Small intestine (tissue), 7 donors: ENCODE results near the gene TBXT. TPM values are rescaled to one million over a fixed set of nuclear protein-coding genes. Genes with fewer than 3 reads are reported as not detected.
"Not testable (repeated sequence)": the region's sequence is repeated elsewhere in the genome, so short reads cannot be mapped to it uniquely, and the experiment has no call there.

Experiments used
- DNase-seq, 2 donors: peaks; one replicate each; pipeline versions ENCODE4 v3.0.0 to v3.0.0-alpha.2; 2013
- FAIRE-seq: peaks from 2 replicates; lab custom pipeline; 2012; peaks lifted over from hg19 to GRCh38; lab: Jason Lieb, UNC
- H3K27ac ChIP-seq, 3 donors: one replicate each; pipeline ENCODE4 v1.5.1; 2013; ENCODE audit warnings: low read length in 2 of 3, mild to moderate bottlenecking in 2 of 3, control low read depth in 1 of 3, inconsistent platforms in 1 of 3, low read depth in 1 of 3, moderate library complexity in 1 of 3
- H3K27me3 ChIP-seq, 3 donors: one replicate each; pipeline ENCODE4 v1.6.1; 2013; ENCODE audit warnings: low read length in 3 of 3, inconsistent platforms in 1 of 3; ENCODE audit not compliant: control insufficient read depth in 3 of 3, insufficient read depth in 3 of 3
- H3K36me3 ChIP-seq, 3 donors: one replicate each; pipeline ENCODE4 v1.6.1; 2013; ENCODE audit warnings: low read length in 3 of 3, inconsistent platforms in 1 of 3, low read depth in 1 of 3, mild to moderate bottlenecking in 1 of 3, moderate library complexity in 1 of 3; ENCODE audit not compliant: control insufficient read depth in 3 of 3, insufficient read depth in 2 of 3
- H3K4me1 ChIP-seq, 3 donors: one replicate each; pipeline ENCODE4 v1.6.1; 2013; ENCODE audit warnings: low read length in 2 of 3, inconsistent platforms in 1 of 3, low read depth in 1 of 3, mild to moderate bottlenecking in 1 of 3, moderate library complexity in 1 of 3; ENCODE audit not compliant: control insufficient read depth in 3 of 3, insufficient read depth in 2 of 3
- H3K4me3 ChIP-seq, 3 donors: one replicate each; pipeline ENCODE4 v1.5.1; 2013; ENCODE audit warnings: low read length in 3 of 3, control low read depth in 1 of 3, inconsistent platforms in 1 of 3, low read depth in 1 of 3, mild to moderate bottlenecking in 1 of 3, moderate library complexity in 1 of 3
- H3K9me3 ChIP-seq, 2 donors: one replicate each; pipeline ENCODE4 v1.6.1; 2013; ENCODE audit warnings: low read depth in 1 of 2, low read length in 1 of 2; ENCODE audit not compliant: control insufficient read depth in 2 of 2, insufficient read depth in 1 of 2
- WGBS, 3 donors: extraction: QIAGEN DNeasy Blood & Tissue Kit; methylation state at CpG; one replicate each; pipeline ENCODE4 v1.1.7; 2013; 5-methylcytosine and 5-hydroxymethylcytosine counted together
- polyA plus RNA-seq, 4 donors: library from polyadenylated mRNA; stranded (reverse) in 3 of 4; unstranded in 1 of 4; fragments of 200-250 nt in 3 of 4; fragments of 120-200 nt in 1 of 4; gene quantifications; one replicate each; pipeline versions ENCODE4 v1.2.1 to v1.2.3, GENCODE V29; 2013
- donor health status: healthy with polysubstance abuse.
- donor health status: control.
- donor health status: control.
- donor health status: Bipolar disorder and iron deficiency.
- donor health status: healthy.

The TBXT gene
- polyA plus RNA-seq, 4 donors, result not detected

DNA sequence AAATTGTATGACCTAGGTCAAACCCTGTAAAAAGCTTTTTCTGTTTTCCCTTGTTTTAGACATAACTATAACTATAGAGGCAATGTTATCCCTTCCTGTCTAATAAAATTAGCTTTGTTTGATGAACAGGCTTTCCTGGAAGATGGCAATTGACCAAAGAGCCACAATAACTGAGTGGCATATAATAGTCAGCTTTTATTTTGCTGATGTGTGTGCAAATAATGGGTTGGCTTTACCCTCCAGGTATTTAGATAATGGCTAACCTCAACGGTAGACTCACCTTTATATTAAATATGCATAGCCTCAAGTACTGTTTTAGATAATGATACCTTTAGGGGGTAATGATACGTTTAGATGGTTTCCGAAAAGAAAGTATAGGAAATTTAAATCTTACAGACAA, 15.0 kb downstream of the TBXT start:
- Histone ChIP-seq H3K9me3 (peaks cover 0 to 14% of the 10 kb centered on the region in 2 donors), H3K36me3 (no peaks in the 10 kb centered on the region), H3K27ac (no peak overlapping the region), H3K4me1 (no peaks in the 10 kb centered on the region), H3K4me3 (no peak overlapping the region), H3K27me3 (no peaks in the 10 kb centered on the region)
- DNase-seq (no peak), FAIRE-seq (no peak)
- WGBS, 3 donors, result 73 to 79% (median 78%) methylated on average over 3 of the region's 3 CpGs

DNA sequence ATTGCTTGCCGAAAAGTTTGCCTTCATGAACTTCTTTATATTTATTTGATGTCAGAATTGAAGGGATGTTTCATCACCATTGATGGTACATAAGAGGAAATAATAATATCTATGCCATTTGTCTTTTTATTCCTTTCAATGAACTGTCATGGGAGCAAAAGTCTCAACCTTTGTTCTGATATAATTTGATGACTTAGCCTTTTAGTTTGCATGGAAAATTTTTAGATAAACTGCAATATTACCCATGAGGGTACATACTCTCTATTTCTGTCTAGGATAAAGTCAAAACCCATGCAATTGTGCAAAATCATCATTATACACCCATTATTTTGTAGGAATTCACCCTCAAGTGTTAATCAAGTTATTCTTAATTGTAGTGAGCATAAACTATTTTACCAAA, 15.9 kb downstream of the TBXT start:
- Histone ChIP-seq H3K4me1 (no peaks in the 10 kb centered on the region), H3K36me3 (no peaks in the 10 kb centered on the region), H3K27ac (no peak overlapping the region), H3K4me3 (no peak overlapping the region), H3K9me3 (peaks cover 0 to 17% of the 10 kb centered on the region in 2 donors), H3K27me3 (no peaks in the 10 kb centered on the region)
- DNase-seq, result no peak
- 55 to 94% (median 86%) methylated on average over 1 of the region's 1 CpG for WGBS, 3 donors
- no peak for FAIRE-seq

DNA sequence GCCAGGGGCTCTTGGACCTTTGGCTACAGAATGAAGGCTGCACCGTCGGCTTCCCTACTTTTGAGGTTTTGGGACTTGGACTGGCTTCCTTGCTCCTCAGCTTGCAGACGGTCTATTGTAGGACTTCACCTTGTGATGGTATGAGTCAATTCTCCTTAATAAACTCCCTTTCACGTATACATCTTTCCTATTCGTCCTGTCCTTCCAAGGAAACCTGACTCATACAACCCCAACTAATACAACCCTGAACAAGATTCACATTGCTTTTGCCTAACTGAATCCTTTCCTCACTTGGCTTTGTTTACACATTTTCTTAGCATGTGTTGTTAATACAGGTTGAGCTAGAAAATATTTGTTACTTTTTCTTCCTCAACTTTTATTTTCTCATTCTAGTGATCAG, 21.9 kb downstream of the TBXT start:
- Histone ChIP-seq H3K27me3 (peaks cover 0 to 4% (median 0%) of the 10 kb centered on the region in 3 donors), H3K4me3 (no peak overlapping the region), H3K27ac (no peak overlapping the region), H3K36me3 (no peaks in the 10 kb centered on the region), H3K9me3 (peaks cover 0 to 13% of the 10 kb centered on the region in 2 donors), H3K4me1 (no peaks in the 10 kb centered on the region)
- DNase-seq (no peak), FAIRE-seq (no peak)
- WGBS, 3 donors, result 84 to 88% (median 88%) methylated on average over 5 of the region's 5 CpGs

GRCh38 chr6:166143011-166143410, 24.6 kb downstream of the TBXT start:
- H3K27ac ChIP-seq, result no peak overlapping the region
- FAIRE-seq, result no peak
- WGBS, 3 donors, result 0 to 28% (median 18%) methylated on average over 2 of the region's 2 CpGs

DNA sequence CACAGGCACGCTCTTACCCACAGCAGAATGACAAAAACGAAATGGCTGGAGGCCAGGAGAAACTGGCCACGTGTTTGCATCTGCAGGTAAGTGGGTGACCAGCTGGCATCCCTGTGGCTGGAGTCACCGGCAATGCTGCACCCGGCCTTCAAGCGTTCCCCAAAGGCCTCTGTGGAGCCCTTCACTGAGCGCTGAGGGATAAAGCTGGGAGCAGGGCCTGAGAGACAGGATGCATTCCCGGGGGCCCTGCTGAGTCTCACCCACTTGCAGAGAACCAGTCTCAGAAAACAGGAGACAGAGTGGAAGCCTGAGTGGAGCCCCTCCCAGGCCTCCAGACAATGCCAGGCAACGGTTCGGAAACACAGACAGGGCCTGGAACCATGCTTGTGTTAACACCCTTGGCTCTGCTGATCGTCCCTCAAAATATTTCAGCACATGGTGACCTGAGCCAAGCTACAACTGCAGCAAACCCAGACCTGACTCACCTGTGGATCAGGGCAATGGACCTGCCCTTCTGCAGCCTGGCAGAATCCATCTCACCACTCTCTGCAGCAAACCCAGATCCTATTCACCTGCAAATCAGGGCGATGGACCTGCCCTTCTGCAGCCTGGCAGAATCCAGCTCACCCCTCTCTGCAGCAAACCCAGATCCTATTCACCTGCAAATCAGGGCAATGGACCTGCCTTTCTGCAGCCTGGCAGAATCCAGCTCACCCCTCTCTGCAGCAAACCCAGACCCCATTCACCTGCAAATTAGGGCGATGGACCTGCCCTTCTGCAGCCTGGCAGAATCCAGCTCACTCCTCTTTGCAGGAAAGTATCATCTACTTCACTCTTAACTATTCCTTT, 39.8 kb downstream of the TBXT start:
- Histone ChIP-seq H3K4me3 (no peak overlapping the region), H3K27me3 (peaks cover 0 to 5% (median 3%) of the 10 kb centered on the region in 3 donors), H3K27ac (no peak overlapping the region), H3K9me3 (no peaks in the 10 kb centered on the region), H3K36me3 (no peaks in the 10 kb centered on the region), H3K4me1 (no peaks in the 10 kb centered on the region)
- WGBS, 3 donors, result 70 to 83% (median 80%) methylated on average over 13 of the region's 13 CpGs
- FAIRE-seq (no peak), DNase-seq (no peak)

More at GRCh38 chr6:166143011-166143410, 24.6 kb downstream of the TBXT start:
- peaks cover 0 to 4% (median 0%) of the 10 kb centered on the region in 3 donors for H3K27me3 ChIP-seq
- DNase-seq, result peak in 1 of 2 donors; percentile 32
- H3K36me3 ChIP-seq, result no peaks in the 10 kb centered on the region
- H3K4me3 ChIP-seq, result no peak overlapping the region
- no peaks in the 10 kb centered on the region for H3K4me1 ChIP-seq
- H3K9me3 ChIP-seq, result peaks cover 0 to 3% of the 10 kb centered on the region in 2 donors

DNA sequence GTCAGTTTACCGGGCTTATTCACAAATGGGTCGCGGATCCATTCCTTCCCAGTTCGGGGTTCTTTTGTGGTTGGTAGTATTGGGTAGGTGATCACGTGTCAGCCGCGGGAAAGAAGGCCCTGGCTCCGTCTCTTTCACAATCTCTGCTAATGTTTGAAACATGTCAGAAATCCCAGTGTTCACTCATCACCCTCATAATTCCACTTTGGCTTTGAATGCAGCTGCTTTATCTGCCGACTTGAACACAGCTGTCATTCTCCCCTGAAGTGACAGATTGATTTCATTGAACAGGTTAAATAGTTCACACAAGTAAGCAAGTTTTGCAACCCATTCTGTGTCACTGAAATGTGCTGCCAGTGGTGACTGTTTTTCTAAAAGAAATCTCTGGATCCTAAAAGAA, 44.5 kb downstream of the TBXT start:
- H3K27me3 ChIP-seq, H3K27ac ChIP-seq, H3K4me1 ChIP-seq, H3K4me3 ChIP-seq, FAIRE-seq, H3K9me3 ChIP-seq, DNase-seq, H3K36me3 ChIP-seq: not testable (repeated sequence)
- 82 to 85% (median 85%) methylated on average over 9 of the region's 9 CpGs for WGBS, 3 donors

GRCh38 chr6:166121726-166122125, 45.9 kb downstream of the TBXT start:
- Histone ChIP-seq H3K27ac (no peak overlapping the region), H3K36me3 (no peaks in the 10 kb centered on the region), H3K4me3 (no peak overlapping the region), H3K27me3 (no peaks in the 10 kb centered on the region), H3K4me1 (no peaks in the 10 kb centered on the region), H3K9me3 (no peaks in the 10 kb centered on the region)
- WGBS, 3 donors, result 80 to 87% (median 80%) methylated on average over 7 of the region's 7 CpGs
- FAIRE-seq (no peak), DNase-seq (no peak)

DNA sequence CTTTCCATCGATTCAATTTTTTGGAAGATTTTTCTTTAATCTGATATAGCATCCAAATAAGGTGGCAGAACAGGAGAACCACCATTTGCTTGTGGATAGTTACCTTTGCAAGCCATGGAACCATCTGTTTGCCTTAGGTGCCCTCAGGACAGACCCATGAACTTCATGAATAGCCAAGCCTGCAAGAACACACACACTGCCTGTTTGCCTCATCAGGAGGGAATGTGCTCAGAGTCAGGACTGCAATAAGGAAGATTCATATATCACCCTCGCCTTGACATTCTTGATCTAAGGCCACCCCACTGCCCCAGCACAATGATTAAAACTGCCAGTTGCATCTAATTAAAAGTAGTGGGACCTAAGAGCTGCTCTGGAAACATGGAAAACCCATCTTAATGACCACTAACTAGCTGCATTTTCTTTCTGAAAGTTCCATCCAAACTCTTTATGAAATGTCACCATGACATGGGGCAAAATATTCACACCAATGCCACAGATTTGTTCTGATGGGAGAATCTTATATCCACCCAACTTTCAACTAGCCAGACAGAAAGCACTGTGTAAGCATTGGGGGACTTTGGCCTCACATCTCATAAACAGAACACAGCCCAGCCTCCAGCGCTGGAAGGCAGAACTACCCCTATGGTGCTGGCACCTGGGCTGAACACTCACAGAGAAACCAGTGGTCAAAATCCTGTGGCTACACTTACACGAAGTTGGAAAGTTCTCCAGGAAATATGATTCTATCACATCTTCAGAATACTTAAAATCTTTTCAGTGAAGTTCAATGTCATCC, 48.3 kb downstream of the TBXT start:
- DNase-seq (peak; percentile 24 to 44), FAIRE-seq (no peak)
- Histone ChIP-seq H3K4me3 (no peak overlapping the region), H3K9me3 (no peaks in the 10 kb centered on the region), H3K27me3 (no peaks in the 10 kb centered on the region), H3K36me3 (no peaks in the 10 kb centered on the region), H3K27ac (no peak overlapping the region), H3K4me1 (no peaks in the 10 kb centered on the region)
- 18 to 60% (median 32%) methylated on average over 4 of the region's 4 CpGs for WGBS, 3 donors
